IgD-negative memory B cell (primary cell): ENCODE measurements around the gene YPEL2. TPM values are rescaled to one million over a fixed set of nuclear protein-coding genes. Genes with fewer than 3 reads are reported as not detected.
"Not testable (repeated sequence)": the region's sequence is repeated elsewhere in the genome, so short reads cannot be mapped to it uniquely, and the experiment has no call there.

Experiments
- H3K27ac Mint-ChIP-seq, 3 donors: one replicate each; pipeline ENCODE4 v1.8.0; 2020 to 2022; ENCODE audit warnings: mild to moderate bottlenecking in 3 of 3, mixed read lengths in 3 of 3, moderate library complexity in 1 of 3
- H3K27me3 Mint-ChIP-seq: one replicate; pipeline ENCODE4 v1.8.0; 2021; ENCODE audit warnings: mixed read lengths
- H3K36me3 Mint-ChIP-seq: one replicate; pipeline ENCODE4 v1.8.0; 2020; ENCODE audit warnings: mild to moderate bottlenecking, mixed read lengths
- H3K4me1 Mint-ChIP-seq, 3 donors: one replicate each; pipeline ENCODE4 v1.8.0; 2020 to 2022; ENCODE audit warnings: mixed read lengths in 3 of 3, mild to moderate bottlenecking in 1 of 3
- H3K4me3 Mint-ChIP-seq, 4 donors: one replicate each; pipeline ENCODE4 v1.8.0; 2020 to 2022; ENCODE audit warnings: mild to moderate bottlenecking in 4 of 4, mixed read lengths in 4 of 4, moderate library complexity in 3 of 4
- H3K9me3 Mint-ChIP-seq, 3 donors: one replicate each; pipeline ENCODE4 v1.8.0; 2020 to 2021; ENCODE audit warnings: mixed read lengths in 3 of 3, mild to moderate bottlenecking in 1 of 3
- polyA plus RNA-seq: library from polyadenylated mRNA; unstranded; fragments of 300-500 nt; fragmentation: Illumina TruSeq; gene quantifications from one replicate; pipeline ENCODE4 v1.2.3, GENCODE V29; 2021

Gene YPEL2
- polyA plus RNA-seq, 1 donor from 2014 or later, result 18.8 TPM

DNA sequence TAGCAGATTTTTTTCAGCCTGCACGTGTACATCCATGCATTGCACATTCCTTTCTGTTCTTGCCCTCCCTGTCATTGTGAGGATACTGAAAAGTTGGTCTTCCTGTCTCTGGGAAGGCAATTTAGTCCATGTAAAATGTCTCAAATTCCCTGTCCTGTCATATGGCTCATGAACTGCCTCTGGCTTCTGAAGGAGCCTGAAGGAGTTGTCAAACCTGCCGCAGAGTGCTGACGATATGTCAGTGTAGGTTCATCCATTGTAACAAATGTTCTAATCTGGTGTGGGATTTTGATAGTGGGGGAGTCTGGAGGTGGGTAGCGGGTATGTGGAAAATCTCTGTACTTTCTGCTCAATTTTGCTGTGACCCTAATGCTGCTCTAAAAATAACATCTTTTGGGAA lies 59.6 kb downstream of the YPEL2 start:
- Mint-ChIP-seq H3K27me3 (no peaks in the 10 kb centered on the region), H3K4me3 (no peak overlapping the region), H3K9me3 (no peaks in the 10 kb centered on the region), H3K36me3 (peaks cover 21% of the 10 kb centered on the region), H3K4me1 (peaks cover 0 to 5% (median 3%) of the 10 kb centered on the region in 3 donors), H3K27ac (no peak overlapping the region)

DNA sequence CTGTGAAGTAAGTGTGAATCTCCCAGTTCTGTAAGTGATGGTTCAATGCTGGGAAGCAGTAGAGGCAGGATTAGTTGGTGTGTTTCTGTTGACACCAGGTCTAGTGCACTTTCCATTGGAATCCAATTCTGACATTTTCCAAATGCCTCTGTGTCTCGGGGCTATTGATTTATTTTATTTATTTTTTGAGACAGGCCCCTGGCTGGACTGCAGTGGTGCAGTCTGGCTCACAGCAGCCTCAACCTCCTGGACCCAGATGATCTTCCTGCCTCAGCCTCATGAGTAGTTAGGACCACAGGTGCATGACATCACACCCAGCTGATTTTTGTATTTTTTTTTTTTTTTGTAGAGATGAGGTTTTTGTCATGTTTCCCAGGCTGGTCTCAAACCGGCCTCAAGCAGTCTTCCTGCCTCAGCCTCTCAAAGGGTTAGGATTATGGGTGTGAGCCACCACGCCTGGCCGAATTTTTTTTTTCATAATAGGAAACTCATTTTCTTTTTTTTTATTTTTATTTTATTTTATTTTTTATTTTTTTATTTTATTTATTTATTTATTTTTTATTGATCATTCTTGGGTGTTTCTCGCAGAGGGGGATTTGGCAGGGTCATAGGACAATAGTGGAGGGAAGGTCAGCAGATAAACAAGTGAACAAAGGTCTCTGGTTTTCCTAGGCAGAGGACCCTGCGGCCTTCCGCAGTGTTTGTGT lies 61.7 kb downstream of the YPEL2 start:
- Mint-ChIP-seq H3K9me3 (peaks cover 0 to 1% (median 0%) of the 10 kb centered on the region in 3 donors), H3K36me3 (peaks cover 21% of the 10 kb centered on the region), H3K4me1 (peaks cover 0 to 5% (median 5%) of the 10 kb centered on the region in 3 donors), H3K27ac (no peak overlapping the region), H3K4me3 (no peak overlapping the region), H3K27me3 (no peaks in the 10 kb centered on the region)

DNA sequence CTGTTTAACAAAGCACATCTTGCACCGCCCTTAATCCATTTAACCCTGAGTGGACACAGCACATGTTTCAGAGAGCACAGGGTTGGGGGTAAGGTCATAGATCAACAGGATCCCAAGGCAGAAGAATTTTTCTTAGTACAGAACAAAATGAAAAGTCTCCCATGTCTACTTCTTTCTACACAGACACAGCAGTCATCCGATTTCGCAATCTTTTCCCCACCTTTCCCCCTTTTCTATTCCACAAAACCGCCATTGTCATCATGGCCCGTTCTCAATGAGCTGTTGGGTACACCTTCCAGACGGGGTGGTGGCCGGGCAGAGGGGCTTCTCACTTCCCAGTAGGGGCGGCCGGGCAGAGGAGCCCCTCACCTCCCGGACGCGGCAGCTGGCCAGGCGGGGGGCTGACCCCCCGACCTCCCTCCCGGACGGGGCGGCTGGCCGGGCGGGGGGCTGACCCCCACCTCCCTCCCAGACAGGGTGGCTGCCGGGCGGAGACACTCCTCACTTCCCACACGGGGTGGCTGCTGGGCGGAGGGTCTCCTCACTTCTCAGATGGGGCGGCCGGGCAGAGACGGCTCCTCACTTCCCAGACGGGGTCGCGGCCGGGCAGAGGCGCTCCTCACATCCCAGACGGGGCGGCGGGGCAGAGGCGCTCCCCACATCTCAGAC lies 62.4 kb downstream of the YPEL2 start:
- peaks cover 19% of the 10 kb centered on the region for H3K36me3 Mint-ChIP-seq
- H3K9me3 Mint-ChIP-seq, H3K4me1 Mint-ChIP-seq, H3K4me3 Mint-ChIP-seq, H3K27ac Mint-ChIP-seq, H3K27me3 Mint-ChIP-seq: not testable (repeated sequence)

DNA sequence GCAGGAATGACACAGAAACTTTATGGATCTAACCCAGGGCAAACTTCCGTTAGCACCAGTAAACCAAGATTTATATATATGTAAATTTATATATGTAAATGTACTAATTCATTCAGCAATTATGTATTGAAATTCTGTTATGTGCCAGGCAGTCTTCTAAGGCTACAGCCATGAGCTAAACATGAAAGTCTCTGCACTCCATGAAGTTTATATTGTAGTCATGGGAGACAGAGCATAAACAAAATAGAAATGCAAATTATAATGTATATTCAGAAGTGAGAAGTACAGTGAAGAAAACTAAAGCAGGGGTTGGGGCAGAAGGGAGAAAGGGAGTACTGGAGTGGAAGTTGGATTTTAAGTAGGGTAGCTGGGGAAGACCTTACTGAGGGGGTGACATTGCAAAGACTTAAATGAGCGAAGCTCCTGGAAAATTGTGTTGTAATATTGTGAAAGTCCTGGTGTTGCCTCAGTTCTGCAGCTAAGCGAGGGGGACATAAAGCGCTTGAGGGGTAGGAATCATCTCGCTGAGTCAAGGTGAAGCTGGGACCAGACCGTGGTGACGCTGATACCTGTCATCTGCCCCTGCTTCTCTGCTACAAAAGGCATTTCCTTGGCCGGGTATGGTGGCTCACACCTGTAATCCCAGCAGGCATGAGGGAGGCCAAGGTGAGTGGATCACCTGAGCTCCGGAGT lies 64.8 kb downstream of the YPEL2 start:
- Mint-ChIP-seq H3K4me3 (peak overlapping the region in 1 of 4 donors; percentile 22), H3K27ac (peak overlapping the region in 2 of 3 donors; percentile 30 to 36), H3K9me3 (peaks cover 0 to 1% (median 0%) of the 10 kb centered on the region in 3 donors), H3K27me3 (no peaks in the 10 kb centered on the region), H3K36me3 (peaks cover 19% of the 10 kb centered on the region), H3K4me1 (peaks cover 0 to 5% (median 5%) of the 10 kb centered on the region in 3 donors)

DNA sequence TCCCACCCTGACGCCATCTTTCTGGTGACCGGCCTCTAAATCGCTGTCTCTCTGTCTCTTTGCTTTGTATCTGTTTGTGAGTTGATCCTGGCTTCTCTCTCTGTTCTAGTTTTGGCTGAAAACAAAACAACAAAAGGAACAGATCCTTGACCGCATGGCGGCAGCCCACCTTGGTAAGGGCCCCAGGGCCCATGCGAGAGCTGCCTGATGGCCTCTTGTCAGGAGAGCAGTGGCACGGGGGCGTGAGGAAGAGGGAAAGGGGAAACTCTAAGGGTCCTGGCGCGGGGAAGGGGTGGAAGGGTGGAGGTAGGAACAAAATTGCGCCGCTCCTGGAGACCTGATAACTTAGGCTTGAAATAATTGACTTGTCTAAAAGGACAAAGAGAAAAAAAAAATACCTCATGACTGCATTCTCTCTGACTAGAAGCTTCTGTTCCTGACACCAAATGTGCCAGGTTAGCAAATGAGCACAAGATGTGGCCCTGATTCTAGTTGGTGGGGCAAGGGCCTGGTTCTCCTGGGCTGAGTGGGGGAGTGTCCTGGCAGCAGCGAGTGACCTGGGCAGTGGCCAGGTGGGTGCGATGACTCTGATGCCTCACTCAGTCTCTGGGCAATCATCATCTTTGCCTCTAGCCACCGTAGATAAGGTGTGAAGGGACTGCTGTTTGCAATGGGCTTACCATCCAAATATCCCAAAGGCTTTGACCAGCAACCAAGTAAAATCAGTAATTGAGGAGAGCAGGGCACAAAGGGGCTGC lies 66.0 kb downstream of the YPEL2 start:
- no peak overlapping the region for H3K4me3 Mint-ChIP-seq
- H3K9me3 Mint-ChIP-seq, result peaks cover 0 to 1% (median 0%) of the 10 kb centered on the region in 3 donors
- H3K4me1 Mint-ChIP-seq, result peaks cover 5% of the 10 kb centered on the region in 3 donors
- H3K36me3 Mint-ChIP-seq, result peaks cover 14% of the 10 kb centered on the region
- no peak overlapping the region for H3K27ac Mint-ChIP-seq
- no peaks in the 10 kb centered on the region for H3K27me3 Mint-ChIP-seq

DNA sequence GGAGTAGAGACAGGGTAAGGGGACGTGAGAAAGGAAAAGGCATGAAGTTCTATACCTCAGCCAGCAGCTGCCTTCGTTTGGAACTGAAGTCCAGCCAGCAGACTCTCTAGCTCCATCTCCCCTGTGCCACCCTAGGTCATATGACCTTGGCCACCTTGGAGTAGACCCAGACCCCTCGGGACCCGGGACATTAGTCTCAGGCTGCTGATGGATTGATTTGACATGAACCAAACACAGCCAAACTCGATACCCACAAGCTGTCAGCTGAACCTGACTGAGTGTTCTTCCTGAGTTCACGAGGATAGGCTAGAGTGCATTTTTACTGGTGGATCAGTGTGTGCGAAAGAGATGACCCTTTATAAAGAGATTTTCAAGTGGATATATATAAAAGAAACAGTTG lies 68.5 kb downstream of the YPEL2 start:
- Mint-ChIP-seq H3K4me1 (peaks cover 5% of the 10 kb centered on the region in 3 donors), H3K9me3 (peaks cover 0 to 1% (median 0%) of the 10 kb centered on the region in 3 donors), H3K4me3 (no peak overlapping the region), H3K36me3 (peaks cover 11% of the 10 kb centered on the region), H3K27me3 (no peaks in the 10 kb centered on the region), H3K27ac (no peak overlapping the region)

DNA sequence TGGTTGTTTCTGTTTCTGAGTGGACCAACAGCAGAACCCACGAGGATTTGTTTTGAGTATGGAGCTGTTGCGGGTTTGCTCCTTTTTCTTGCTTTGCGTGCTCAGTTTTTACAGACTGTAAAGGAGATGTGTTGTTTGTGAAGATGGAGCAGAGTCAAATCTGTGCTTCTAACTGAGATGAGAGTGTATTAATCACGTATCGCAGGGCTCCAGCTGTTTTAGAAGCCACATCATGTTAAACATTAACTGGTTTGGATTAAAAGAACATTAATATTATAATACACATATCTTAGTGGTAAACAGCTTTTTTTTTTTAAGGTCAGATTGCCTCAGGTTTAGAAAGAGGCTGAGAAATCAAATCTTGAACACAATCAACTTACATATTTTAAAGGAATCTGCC lies 69.4 kb downstream of the YPEL2 start:
- Mint-ChIP-seq H3K9me3 (peaks cover 0 to 1% (median 0%) of the 10 kb centered on the region in 3 donors), H3K36me3 (peaks cover 8% of the 10 kb centered on the region), H3K4me1 (peaks cover 3 to 5% (median 5%) of the 10 kb centered on the region in 3 donors), H3K4me3 (no peak overlapping the region), H3K27ac (peak overlapping the region in 1 of 3 donors; percentile 12), H3K27me3 (no peaks in the 10 kb centered on the region)

DNA sequence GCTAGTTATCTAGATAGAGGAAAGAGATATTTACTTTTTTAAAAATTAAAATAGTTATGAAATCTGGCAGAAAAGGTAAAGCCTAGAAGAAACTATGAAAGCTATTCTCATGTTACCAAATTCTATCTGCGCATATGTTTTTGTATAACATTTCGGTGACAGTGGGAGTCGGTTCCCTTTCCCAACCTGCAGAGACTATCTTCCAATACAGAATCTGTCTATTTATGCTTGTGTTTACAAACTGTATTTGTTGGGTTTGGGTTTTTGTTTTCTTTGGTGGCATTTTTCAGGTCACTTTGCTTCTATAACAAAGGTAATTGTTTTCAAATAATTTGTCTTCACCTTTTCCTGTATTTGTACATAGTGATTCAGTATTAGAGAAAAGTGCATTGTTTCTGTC lies 69.8 kb downstream of the YPEL2 start:
- Mint-ChIP-seq H3K9me3 (peaks cover 0 to under 1% (median 0%) of the 10 kb centered on the region in 3 donors), H3K4me1 (peaks cover under 1 to 5% (median 2%) of the 10 kb centered on the region in 3 donors), H3K36me3 (peaks cover 8% of the 10 kb centered on the region), H3K4me3 (no peak overlapping the region), H3K27ac (peak overlapping the region in 1 of 3 donors; percentile 24), H3K27me3 (no peaks in the 10 kb centered on the region)

DNA sequence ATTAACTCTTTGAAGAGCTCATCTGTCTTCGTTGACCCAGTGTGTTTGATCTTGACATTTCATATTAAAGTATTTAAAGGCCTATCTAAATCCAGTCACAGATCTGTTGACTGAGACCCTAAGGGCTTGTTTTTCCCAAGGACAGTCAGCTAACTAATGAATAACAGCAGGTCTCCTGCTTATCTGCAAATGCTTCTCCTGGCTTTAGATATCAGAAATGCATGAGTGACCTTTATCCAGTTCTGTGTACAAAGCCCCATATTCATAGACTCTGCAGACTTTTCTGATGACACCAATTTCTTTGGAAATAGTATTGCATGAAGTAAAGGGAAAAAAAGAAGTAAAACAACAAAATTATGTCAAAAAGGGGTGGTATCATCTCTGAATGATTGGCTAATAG lies 70.3 kb downstream of the YPEL2 start:
- H3K36me3 Mint-ChIP-seq, result peaks cover 8% of the 10 kb centered on the region
- H3K4me3 Mint-ChIP-seq, result no peak overlapping the region
- no peaks in the 10 kb centered on the region for H3K27me3 Mint-ChIP-seq
- H3K9me3 Mint-ChIP-seq, result no peaks in the 10 kb centered on the region
- H3K27ac Mint-ChIP-seq, result peak overlapping the region in 1 of 3 donors; percentile 24
- peaks cover 0 to 5% (median 3%) of the 10 kb centered on the region in 3 donors for H3K4me1 Mint-ChIP-seq

DNA sequence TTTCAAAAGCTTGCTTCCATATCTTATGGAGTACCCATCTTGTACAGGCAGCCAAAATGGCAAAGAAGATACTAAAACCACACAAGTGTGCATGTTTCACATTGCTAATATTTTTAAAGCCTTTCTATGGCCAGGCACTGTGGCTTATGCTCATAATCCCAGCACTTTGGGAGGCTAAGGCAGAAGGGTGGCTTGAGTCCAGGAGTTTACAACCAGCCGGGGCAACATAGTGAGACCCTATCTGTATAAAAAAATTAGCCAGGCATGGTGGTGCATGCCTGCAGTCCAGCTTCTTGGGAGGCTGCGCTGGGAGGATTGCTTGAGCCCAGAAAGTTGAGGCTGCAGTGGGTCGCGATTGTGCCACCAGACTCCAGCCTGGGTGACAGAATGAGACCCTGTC lies 71.3 kb downstream of the YPEL2 start:
- no peak overlapping the region for H3K4me3 Mint-ChIP-seq
- peaks cover 6% of the 10 kb centered on the region for H3K36me3 Mint-ChIP-seq

DNA sequence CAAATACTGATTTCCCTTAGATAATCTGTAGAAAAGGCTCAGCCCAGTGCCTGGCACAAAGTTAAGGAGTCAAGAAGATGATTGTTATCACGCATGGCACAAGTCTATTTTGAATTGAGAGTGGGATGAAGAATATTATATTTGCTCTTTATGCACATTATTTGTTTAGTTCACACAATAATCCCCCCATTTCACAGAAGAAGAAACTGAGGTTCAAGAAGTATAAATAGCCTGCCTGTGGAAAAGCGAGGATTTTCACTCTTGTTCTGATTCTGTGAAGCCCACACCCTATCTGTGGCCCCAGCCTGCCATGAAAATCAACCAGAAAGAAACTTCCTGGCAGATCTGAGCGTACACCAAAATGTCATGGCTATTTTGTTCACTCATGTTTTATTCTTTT lies 73.0 kb downstream of the YPEL2 start:
- Mint-ChIP-seq H3K27me3 (no peaks in the 10 kb centered on the region), H3K4me1 (peaks cover 4 to 10% (median 9%) of the 10 kb centered on the region in 3 donors), H3K9me3 (no peaks in the 10 kb centered on the region), H3K4me3 (no peak overlapping the region), H3K27ac (no peak overlapping the region), H3K36me3 (peaks cover 8% of the 10 kb centered on the region)

More for the DNA sequence above, 71.3 kb downstream of the YPEL2 start:
- Mint-ChIP-seq H3K27me3 (no peaks in the 10 kb centered on the region), H3K4me1 (peaks cover 0 to 6% (median 5%) of the 10 kb centered on the region in 3 donors), H3K9me3 (no peaks in the 10 kb centered on the region), H3K27ac (no peak overlapping the region)

DNA sequence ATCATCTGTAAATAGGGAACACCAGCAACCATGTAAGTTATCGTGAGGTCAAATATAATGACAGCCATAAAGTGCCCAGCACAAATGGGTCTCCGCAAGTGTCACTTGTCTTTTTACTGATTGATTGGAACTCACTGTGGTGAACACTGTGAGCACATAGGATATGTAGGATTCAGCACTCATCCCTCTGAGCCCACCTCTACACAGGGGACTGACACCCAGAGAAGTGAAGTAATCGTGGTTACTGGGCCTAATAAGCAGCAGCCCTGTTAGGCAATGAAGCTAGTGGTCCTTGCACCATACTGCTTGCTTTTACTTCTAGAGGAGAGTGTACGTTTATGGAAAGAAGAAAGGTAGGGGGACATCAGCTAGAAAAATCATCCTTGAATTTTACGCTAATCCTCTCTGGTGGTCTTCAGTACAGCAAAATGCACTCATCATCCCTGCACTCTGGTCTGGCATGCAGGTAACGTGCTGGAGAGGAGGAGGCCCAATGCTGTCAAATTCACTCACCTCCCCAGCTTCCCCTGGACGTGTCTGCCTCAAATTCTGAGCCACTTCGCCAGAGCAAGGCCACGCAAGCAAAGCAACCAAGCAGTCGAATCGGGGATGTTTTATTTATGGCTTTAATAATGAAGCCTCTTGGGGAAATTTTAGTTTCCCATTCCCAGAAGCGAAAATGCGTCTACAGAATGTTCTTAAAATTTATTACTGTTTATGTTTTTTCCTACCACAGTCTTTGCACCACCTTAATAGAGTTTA lies 74.7 kb downstream of the YPEL2 start:
- Mint-ChIP-seq H3K4me1 (peaks cover 4 to 11% (median 9%) of the 10 kb centered on the region in 3 donors), H3K4me3 (no peak overlapping the region), H3K27me3 (no peaks in the 10 kb centered on the region), H3K9me3 (peaks cover 0 to 7% (median 0%) of the 10 kb centered on the region in 3 donors), H3K36me3 (peaks cover 7% of the 10 kb centered on the region), H3K27ac (peak overlapping the region in 1 of 3 donors; percentile 2)

DNA sequence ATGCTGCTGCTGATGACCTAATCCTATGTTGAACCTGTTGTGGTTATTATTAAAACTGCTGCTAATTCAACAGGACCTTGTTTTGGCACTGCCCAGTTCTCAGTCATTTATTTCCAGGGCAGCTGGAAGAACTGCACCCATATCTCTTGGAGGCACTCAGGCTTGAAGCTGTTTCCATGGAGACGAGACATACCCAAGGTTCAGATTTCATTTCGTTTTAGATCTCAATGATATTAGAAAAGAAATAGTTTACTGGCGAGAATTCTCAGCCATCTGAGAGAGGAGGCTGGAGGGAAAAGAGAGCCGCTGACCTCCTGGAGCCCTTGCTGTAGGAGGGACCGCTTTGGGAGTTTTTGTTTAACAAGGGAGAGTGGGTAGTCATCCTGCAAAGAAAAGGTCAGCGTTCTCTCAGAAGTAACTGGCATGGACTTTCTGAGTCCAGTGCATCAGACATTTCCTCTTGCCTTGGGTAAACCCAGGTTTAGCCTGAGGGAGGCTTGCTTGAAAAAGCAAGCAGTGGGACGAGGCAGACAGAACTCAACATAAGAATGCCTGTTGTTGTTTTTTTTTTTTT lies 75.4 kb downstream of the YPEL2 start:
- peaks cover 8% of the 10 kb centered on the region for H3K36me3 Mint-ChIP-seq
- H3K4me3 Mint-ChIP-seq, result no peak overlapping the region
- H3K4me1 Mint-ChIP-seq, result peaks cover 4 to 12% (median 9%) of the 10 kb centered on the region in 3 donors
- H3K9me3 Mint-ChIP-seq, result peaks cover 0 to 8% (median 0%) of the 10 kb centered on the region in 3 donors
- peak overlapping the region in 1 of 3 donors; percentile 39 for H3K27ac Mint-ChIP-seq
- peaks cover 2% of the 10 kb centered on the region for H3K27me3 Mint-ChIP-seq
